Stimulated activated CD4-positive, alpha-beta T cell treated with anti-CD3 and anti-CD28 coated beads, TNF-alpha, amount 100 ng/mL, for 48 hours (primary cell): ENCODE measurements around the gene PDYN.
A peak's percentile ranks its signal among the peaks of the same experiment; 100 is the strongest.
"Not testable (repeated sequence)": the region's sequence is repeated elsewhere in the genome, so short reads cannot be mapped to it uniquely, and the experiment has no call there.

Experiments
- DNase-seq, 3 donors: peaks; one replicate each; pipeline ENCODE4 v3.0.0-alpha.2; 2020; ENCODE audit warnings: low read depth in 3 of 3

PDYN gene

GRCh38 chr20:1993986-1994385 lies at the start of gene PDYN:
Gene PDYN, minus strand, starts transcription at chr20:1994058. Its CDS starts 10,974 bp downstream, at chr20:1983084.
- DNase-seq, result no peak

GRCh38 chr20:2042400-2042799 lies 48.5 kb upstream of the PDYN start:
- DNase-seq, result no peak

GRCh38 chr20:2038161-2038560 lies 44.3 kb upstream of the PDYN start:
- no peak for DNase-seq

GRCh38 chr20:2037296-2037914 lies 43.5 kb upstream of the PDYN start:
- DNase-seq, result no peak

- DNase-seq, result not testable (repeated sequence)
These were observed 42.5 kb upstream of the PDYN start for GRCh38 chr20:2036357-2036756.

GRCh38 chr20:2032168-2032567 lies 38.3 kb upstream of the PDYN start:
- DNase-seq, result no peak

- no peak for DNase-seq
These were observed 32.7 kb upstream of the PDYN start for GRCh38 chr20:2026514-2026913.

- DNase-seq, result no peak
These were observed 32.1 kb upstream of the PDYN start for GRCh38 chr20:2026004-2026403.

GRCh38 chr20:2023151-2023550 lies 29.3 kb upstream of the PDYN start:
- no peak for DNase-seq

GRCh38 chr20:2022163-2022562 lies 28.3 kb upstream of the PDYN start:
- no peak for DNase-seq

GRCh38 chr20:2010533-2010932 lies 16.7 kb upstream of the PDYN start:
- no peak for DNase-seq

- peak in 2 of 3 donors; percentile 8 to 24 for DNase-seq
These were observed 12.8 kb upstream of the PDYN start for GRCh38 chr20:2006452-2007361.

GRCh38 chr20:2005831-2006426 lies 12.1 kb upstream of the PDYN start:
- DNase-seq, result peak; percentile 30 to 62 (median 41)

- DNase-seq, result peak in 1 of 3 donors; percentile 10
These were observed 11.5 kb upstream of the PDYN start for GRCh38 chr20:2005359-2005758.

- DNase-seq, result no peak
These were observed 10.3 kb upstream of the PDYN start for GRCh38 chr20:2004171-2004570.

- no peak for DNase-seq
These were observed 8.5 kb upstream of the PDYN start for GRCh38 chr20:2002365-2002764.

- DNase-seq, result no peak
These were observed 7.3 kb upstream of the PDYN start for GRCh38 chr20:2001119-2001518.

GRCh38 chr20:2000285-2000684 lies 6.4 kb upstream of the PDYN start:
- DNase-seq, result no peak

- DNase-seq, result no peak
These were observed 4.9 kb upstream of the PDYN start for GRCh38 chr20:1998715-1999114.

GRCh38 chr20:1998193-1998520 lies 4.3 kb upstream of the PDYN start:
- no peak for DNase-seq

- DNase-seq, result no peak
These were observed 3.8 kb upstream of the PDYN start for GRCh38 chr20:1997483-1998192.
